HepG2 (cell line): Measurements from ENCODE around the gene ZNF527. TPM values are rescaled to one million over a fixed set of nuclear protein-coding genes. Genes with fewer than 3 reads are reported as not detected.

ENCODE experiments used
- ATF1 ChIP-seq: IDR thresholded peaks from 2 replicates; pipeline ENCODE4 v1.6.1; 2016; ENCODE audit warnings: mild to moderate bottlenecking, control low read depth
- BRD4 ChIP-seq: sonication (generic); formaldehyde crosslinking; IDR thresholded peaks from 2 replicates; pipeline ENCODE4 v1.4.0; 2020; ENCODE audit warnings: missing genetic modification reagents
- CBX5 ChIP-seq: sonication (generic); formaldehyde crosslinking; IDR thresholded peaks from 2 replicates; pipeline ENCODE4 v1.4.0; 2020; ENCODE audit warnings: missing genetic modification reagents, borderline replicate concordance
- DR1 ChIP-seq: sonication (generic); formaldehyde crosslinking; IDR thresholded peaks from 2 replicates; pipeline ENCODE4 v1.8.0; 2021; ENCODE audit warnings: mild to moderate bottlenecking, missing genetic modification reagents, inconsistent platforms
- GABPA ChIP-seq, 2 experiments: IDR thresholded peaks; 2 replicates each; pipeline ENCODE4 v1.6.1; 2011 to 2016; ENCODE audit warnings: low read depth in 2 of 2, low read length in 1 of 2, missing biosample characterization in 1 of 2, missing genetic modification characterization in 1 of 2
- HOXA7 ChIP-seq: sonication (generic); formaldehyde crosslinking; IDR thresholded peaks from 2 replicates; pipeline ENCODE4 v1.8.1; 2022; ENCODE audit warnings: mild to moderate bottlenecking, missing genetic modification reagents, moderate library complexity
- IRF2 ChIP-seq: IDR thresholded peaks from 2 replicates; pipeline ENCODE4 v1.6.1; 2018; ENCODE audit warnings: missing genetic modification reagents, missing compliant biosample characterization
- KLF16 ChIP-seq, 2 experiments: sonication (generic) in 1 of 2; formaldehyde crosslinking in 1 of 2; IDR thresholded peaks; 2 replicates each; pipeline versions ENCODE4 v1.6.1 to v1.8.0; 2016 to 2023; ENCODE audit warnings: missing genetic modification reagents in 2 of 2, missing compliant biosample characterization in 1 of 2
- MATR3 ChIP-seq: sonication (generic); formaldehyde crosslinking; IDR thresholded peaks from 2 replicates; pipeline ENCODE4 v1.4.0; 2020; ENCODE audit warnings: missing genetic modification reagents
- NFE2L2 ChIP-seq: fragments of 150-350 bp; IDR thresholded peaks from 2 replicates; pipeline ENCODE4 v1.6.1; 2014; ENCODE audit warnings: low read length
- PHB2 ChIP-seq: fragments of 450-650 bp; IDR thresholded peaks from 2 replicates; pipeline ENCODE4 v1.6.1; 2018; ENCODE audit not compliant: partially characterized antibody
- RORA ChIP-seq: sonication (generic); formaldehyde crosslinking; IDR thresholded peaks from 2 replicates; pipeline ENCODE4 v1.5.0; 2020; ENCODE audit warnings: mild to moderate bottlenecking, missing genetic modification reagents, moderate library complexity
- SETDB1 ChIP-seq: sonication (generic); formaldehyde crosslinking; IDR thresholded peaks from 2 replicates; pipeline ENCODE4 v1.5.1; 2020; ENCODE audit warnings: missing genetic modification reagents, mild to moderate bottlenecking, borderline replicate concordance
- ZBTB25 ChIP-seq: IDR thresholded peaks from 2 replicates; pipeline ENCODE4 v1.6.1; 2018; ENCODE audit warnings: missing genetic modification reagents
- ZHX1 ChIP-seq: sonication (generic); formaldehyde crosslinking; IDR thresholded peaks from 2 replicates; pipeline ENCODE4 v1.8.1; 2022; ENCODE audit warnings: low read depth, mild to moderate bottlenecking, missing genetic modification reagents
- ZNF281 ChIP-seq: sonication (generic); formaldehyde crosslinking; IDR thresholded peaks from 2 replicates; pipeline ENCODE4 v1.4.0; 2020; ENCODE audit warnings: missing genetic modification reagents, borderline replicate concordance
- ZNF446 ChIP-seq: sonication (generic); formaldehyde crosslinking; IDR thresholded peaks from 2 replicates; pipeline ENCODE4 v1.5.0; 2020; ENCODE audit warnings: mild to moderate bottlenecking, missing genetic modification reagents
- ZNF503 ChIP-seq: sonication (generic); formaldehyde crosslinking; IDR thresholded peaks from 2 replicates; pipeline ENCODE4 v1.4.0; 2020; ENCODE audit warnings: missing genetic modification reagents
- ZNF589 ChIP-seq: sonication (generic); formaldehyde crosslinking; conservative IDR thresholded peaks from 2 replicates; pipeline ENCODE4 v1.8.0; 2022; ENCODE audit warnings: mild to moderate bottlenecking, moderate library complexity, missing genetic modification reagents
- ZNF629 ChIP-seq: sonication (generic); formaldehyde crosslinking; conservative IDR thresholded peaks from 2 replicates; pipeline ENCODE4 v1.5.0; 2020; ENCODE audit warnings: missing genetic modification reagents
- ZNF7 ChIP-seq: IDR thresholded peaks from 2 replicates; pipeline ENCODE4 v1.6.1; 2016; ENCODE audit warnings: missing biosample characterization, missing genetic modification reagents
- ZNF746 ChIP-seq: sonication (generic); formaldehyde crosslinking; IDR thresholded peaks from 2 replicates; pipeline ENCODE4 v1.8.0; 2022; ENCODE audit warnings: mild to moderate bottlenecking, missing genetic modification reagents
- polyA plus RNA-seq, 8 experiments: library from polyadenylated mRNA; depleted of rRNA in 3 of 8; stranded (reverse) in 7 of 8; unstranded in 1 of 8; fragments of >200 nt; fragmentation: Illumina TruSeq in 4 of 8; extraction: Trizol in 4 of 8; gene quantifications; 2 replicates each; pipeline versions ENCODE4 v1.2.1 to v1.2.3, GENCODE V29; 2011 to 2016; ENCODE audit warnings: low read depth in 4 of 8, missing spikeins in 1 of 8, mixed read lengths in 1 of 8; ENCODE audit not compliant: insufficient read depth in 1 of 8
- total RNA-seq, 5 experiments: library from RNA; depleted of rRNA; stranded (reverse); fragments of >200 nt; fragmentation: Illumina TruSeq; extraction: Trizol; gene quantifications; 2 replicates each; pipeline ENCODE4 v1.2.3, GENCODE V29; 2016; ENCODE audit warnings: low read depth in 1 of 5

The ZNF527 gene
- total and polyA plus RNA-seq, 2 of the 13 experiments (the other 11 are each of a cell fraction or from before 2014, with no cell fraction given) = 1.0 to 3.5 TPM

GRCh38 chr19:37370880-37371661 is at the start of gene ZNF527 (continued):
- peak; percentile 75; the same call in 1 of the 2 replicates for TF ChIP-seq ZNF503 (CRISPR knock-in tag)
- peak; percentile 31; the same call in 1 of the 2 replicates for TF ChIP-seq BRD4 (CRISPR knock-in tag)
- TF ChIP-seq CBX5 (CRISPR knock-in tag) = peak; percentile 82; the same call in 1 of the 2 replicates
- peak in 1 of 2 experiments; percentile 82; a peak in 2 of 4 replicates for TF ChIP-seq KLF16 (CRISPR knock-in tag; IDR thresholded peaks at IDR 0.05)
- no peak; the same call in 1 of the 2 replicates for TF ChIP-seq GABPA (IDR thresholded peaks at IDR 0.05; ENCODE audit: low read depth, low read length)
- peak; percentile 85 for TF ChIP-seq GABPA (CRISPR knock-in tag; IDR thresholded peaks at IDR 0.05; ENCODE audit: low read depth)
- TF ChIP-seq HOXA7 (CRISPR knock-in tag) = no peak
- no peak for TF ChIP-seq ZNF629
- no peak for TF ChIP-seq PHB2
- TF ChIP-seq DR1 (CRISPR knock-in tag) = peak; percentile 60; the same call in 1 of the 2 replicates
- TF ChIP-seq ATF1 (CRISPR knock-in tag) = peak; percentile 84
- TF ChIP-seq SETDB1 (CRISPR knock-in tag) = no peak
- no peak; the same call in none of the 2 replicates for TF ChIP-seq ZHX1 (CRISPR knock-in tag)
- peak; percentile 59 for TF ChIP-seq ZNF589
- TF ChIP-seq IRF2 = peak; percentile 100
- TF ChIP-seq MATR3 (CRISPR knock-in tag) = no peak
- TF ChIP-seq ZNF281 = no peak
- no peak for TF ChIP-seq ZNF446
- TF ChIP-seq RORA (CRISPR knock-in tag) = no peak
- TF ChIP-seq ZNF746 (CRISPR knock-in tag) = peak; percentile 35; the same call in 1 of the 2 replicates
- TF ChIP-seq ZBTB25 (CRISPR knock-in tag) = peak; percentile 79
- TF ChIP-seq NFE2L2 = no peak
- no peak; the same call in 1 of the 2 replicates for TF ChIP-seq ZNF7 (CRISPR knock-in tag)
